Left colon (tissue), 2 donors: Measurements from ENCODE around the gene SLC25A28. TPM values are rescaled to one million over a fixed set of nuclear protein-coding genes. Genes with fewer than 3 reads are reported as not detected.
"Not testable (repeated sequence)": the region's sequence is repeated elsewhere in the genome, so short reads cannot be mapped to it uniquely, and the experiment has no call there.

ENCODE experiments used
- ATAC-seq: fragments of 200-7000 bp; cut with Tn5 transposase; one replicate; pipeline ENCODE4 v1.9.1; 2020; ENCODE audit warnings: mild to moderate bottlenecking, moderate library complexity
- DNase-seq, 2 donors: peaks; one replicate each; pipeline ENCODE4 v3.0.0-alpha.2; 2020
- intact Hi-C, 2 donors: fragments of 100-400 bp; cut with DNase I in 1 of 2; cut with micrococcal nuclease in 1 of 2; formaldehyde crosslinking; loops; one replicate each; pipeline versions ENCODE4 v1.11.2 to v1.14.0; 2022; cut with DNase I, micrococcal nuclease
- total RNA-seq, 2 donors: library from RNA; stranded (reverse); fragmentation: NEBNext Ultra II Directional; extraction: Animal tissue kit (Norgen Biotek cat#: 25700); gene quantifications; one replicate each; pipeline ENCODE4 v1.2.1, GENCODE V29; 2021
- donor health status: DM: no; HTN: no; CAD: no.
- donor health status: DM: yes; HTN: yes; CAD: no.

SLC25A28 gene
- total RNA-seq, 2 donors from 2014 or later = 28.8 to 35.7 TPM

GRCh38 chr10:99598781-99599509 is 21.3 kb downstream of the SLC25A28 start:
- ATAC-seq = no peak

GRCh38 chr10:99598011-99598410 is 22.2 kb downstream of the SLC25A28 start:
- intact Hi-C loops = no loop called here
- DNase-seq = no peak
- ATAC-seq = no peak

More at GRCh38 chr10:99598781-99599509, 21.3 kb downstream of the SLC25A28 start:
- intact Hi-C loops = no loop called here
- no peak for DNase-seq

- DNase-seq, intact Hi-C loops, ATAC-seq: not testable (repeated sequence)
Observed at GRCh38 chr10:99596708-99597107, 23.5 kb downstream of the SLC25A28 start.

- ATAC-seq = peak; percentile 76
- intact Hi-C loops = no loop called here
- DNase-seq = peak; percentile 33 to 63
Observed at GRCh38 chr10:99595770-99596465, 24.3 kb downstream of the SLC25A28 start.

- intact Hi-C loops = no loop called here
- peak; percentile 48 to 70 for DNase-seq
Observed at GRCh38 chr10:99595236-99595635, 25.0 kb downstream of the SLC25A28 start.

GRCh38 chr10:99593312-99593711 is 26.9 kb downstream of the SLC25A28 start:
- peak; percentile 68 for ATAC-seq
- intact Hi-C loops = no loop called here
- peak; percentile 80 to 82 for DNase-seq

More at GRCh38 chr10:99595236-99595635, 25.0 kb downstream of the SLC25A28 start:
- peak; percentile 89 for ATAC-seq

- intact Hi-C loops = no loop called here
- DNase-seq (peak in 1 of 2 donors; percentile 22), ATAC-seq (peak; percentile 53)
Observed at GRCh38 chr10:99590799-99591198, 29.4 kb downstream of the SLC25A28 start.

- intact Hi-C loops = no loop called here
- ATAC-seq (no peak), DNase-seq (no peak)
Observed at GRCh38 chr10:99583687-99584086, 36.6 kb downstream of the SLC25A28 start.

- intact Hi-C loops = no loop called here
- no peak for ATAC-seq
- DNase-seq = no peak
Observed at GRCh38 chr10:99582255-99582770, 37.9 kb downstream of the SLC25A28 start.

GRCh38 chr10:99579971-99580370 is 40.3 kb downstream of the SLC25A28 start:
- DNase-seq (no peak), ATAC-seq (no peak)
- intact Hi-C loops = no loop called here

GRCh38 chr10:99573790-99574189 is 46.4 kb downstream of the SLC25A28 start:
- ATAC-seq = no peak
- intact Hi-C loops = no loop called here
- no peak for DNase-seq

GRCh38 chr10:99571816-99572215 is 48.4 kb downstream of the SLC25A28 start:
- no peak for ATAC-seq
- intact Hi-C loops = no loop called here
- DNase-seq = no peak

GRCh38 chr10:99569961-99570360 is 50.3 kb downstream of the SLC25A28 start:
- no peak for DNase-seq
- intact Hi-C loops = no loop called here
- ATAC-seq = no peak

GRCh38 chr10:99569253-99569939 is 50.8 kb downstream of the SLC25A28 start:
- ATAC-seq (no peak), DNase-seq (no peak)
- intact Hi-C loops = no loop called here

GRCh38 chr10:99565166-99565565 is 55.1 kb downstream of the SLC25A28 start:
- ATAC-seq = no peak
- intact Hi-C loops = no loop called here

GRCh38 chr10:99564361-99564760 is 55.9 kb downstream of the SLC25A28 start:
- peak; percentile 86 for ATAC-seq
- intact Hi-C loops = no loop called here
- no peak for DNase-seq

More at GRCh38 chr10:99565166-99565565, 55.1 kb downstream of the SLC25A28 start:
- DNase-seq = no peak

- DNase-seq = no peak
- ATAC-seq = no peak
- intact Hi-C loops = no loop called here
Observed at GRCh38 chr10:99562631-99563030, 57.6 kb downstream of the SLC25A28 start.
